Measurements from ENCODE around the gene TMEM220.
"Not testable (repeated sequence)": the region's sequence is repeated elsewhere in the genome, so short reads cannot be mapped to it uniquely, and the experiment has no call there.

TMEM220 gene

GRCh38 chr17:10754861-10755591 is 25.2 kb upstream of the TMEM220 start:
- DNase-seq, result no peak

- no peak for DNase-seq
Observed at GRCh38 chr17:10754109-10754508, 24.3 kb upstream of the TMEM220 start.

GRCh38 chr17:10752696-10753095 is 22.9 kb upstream of the TMEM220 start:
- DNase-seq, result no peak

- no peak for DNase-seq
Observed at GRCh38 chr17:10751563-10751962, 21.7 kb upstream of the TMEM220 start.

GRCh38 chr17:10750210-10750609 is 20.4 kb upstream of the TMEM220 start:
- no peak for DNase-seq

GRCh38 chr17:10748531-10749181 is 18.8 kb upstream of the TMEM220 start:
- DNase-seq, result no peak

- no peak for DNase-seq
Observed at GRCh38 chr17:10745231-10745630, 15.4 kb upstream of the TMEM220 start.

GRCh38 chr17:10744501-10745000 is 14.7 kb upstream of the TMEM220 start:
- DNase-seq, result peak in 1 of 4 experiments; percentile 5

GRCh38 chr17:10743316-10744009 is 13.6 kb upstream of the TMEM220 start:
- no peak for DNase-seq

GRCh38 chr17:10742431-10742830 is 12.6 kb upstream of the TMEM220 start:
- no peak for DNase-seq

GRCh38 chr17:10741416-10742135 is 11.8 kb upstream of the TMEM220 start:
- DNase-seq, result no peak

- DNase-seq, result no peak
Observed at GRCh38 chr17:10739386-10739785, 9.6 kb upstream of the TMEM220 start.

- no peak for DNase-seq
Observed at GRCh38 chr17:10738521-10739258, 8.9 kb upstream of the TMEM220 start.

GRCh38 chr17:10737736-10738135 is 7.9 kb upstream of the TMEM220 start:
- DNase-seq, result no peak

- DNase-seq, result no peak
Observed at GRCh38 chr17:10737168-10737622, 7.4 kb upstream of the TMEM220 start.

GRCh38 chr17:10735821-10736220 is 6.0 kb upstream of the TMEM220 start:
- no peak for DNase-seq

GRCh38 chr17:10735251-10735650 is 5.4 kb upstream of the TMEM220 start:
- DNase-seq, result no peak

- no peak for DNase-seq
Observed at GRCh38 chr17:10733666-10734065, 3.8 kb upstream of the TMEM220 start.

GRCh38 chr17:10732121-10732520 is 2.3 kb upstream of the TMEM220 start:
- DNase-seq, result not testable (repeated sequence)

GRCh38 chr17:10731408-10731879 is 1.6 kb upstream of the TMEM220 start:
- DNase-seq, result no peak

GRCh38 chr17:10730247-10730646 is 424 bp upstream of the TMEM220 start:
- DNase-seq, result not testable (repeated sequence)

- DNase-seq, result no peak
Observed at GRCh38 chr17:10728331-10728892, 1.4 kb downstream of the TMEM220 start.
